Bone marrow (tissue), 2 donors: ENCODE results near the gene VGF.
"Not testable (repeated sequence)": the region's sequence is repeated elsewhere in the genome, so short reads cannot be mapped to it uniquely, and the experiment has no call there.

Experiments used
- DNase-seq, 2 donors: peaks; one replicate each; lab custom pipeline; 2025; lab: John Stamatoyannopoulos, UW

VGF gene

GRCh38 chr7:101134399-101134980 lies 30.9 kb downstream of the VGF start:
- peak in 1 of 2 donors; percentile 30 for DNase-seq

- DNase-seq: no peak
These were observed 31.6 kb downstream of the VGF start for GRCh38 chr7:101133621-101134398.

- not testable (repeated sequence) for DNase-seq
These were observed 32.5 kb downstream of the VGF start for GRCh38 chr7:101132626-101133600.

- DNase-seq: no peak
These were observed 35.7 kb downstream of the VGF start for GRCh38 chr7:101129603-101130117.

- no peak for DNase-seq
These were observed 37.1 kb downstream of the VGF start for GRCh38 chr7:101128040-101128834.

GRCh38 chr7:101127460-101128039 lies 37.8 kb downstream of the VGF start:
- DNase-seq: no peak

GRCh38 chr7:101126651-101127459 lies 38.5 kb downstream of the VGF start, which contains the start of gene SERPINE1:
Gene SERPINE1, plus strand, starts transcription at chr7:101127104. Its CDS starts 1,290 bp downstream, at chr7:101128394.
- DNase-seq: peak; percentile 22 to 90

- DNase-seq: no peak
These were observed 39.2 kb downstream of the VGF start for GRCh38 chr7:101125989-101126650.

GRCh38 chr7:101124376-101125056 lies 40.9 kb downstream of the VGF start:
- peak in 1 of 2 donors; percentile 20 for DNase-seq

GRCh38 chr7:101123703-101124068 lies 41.7 kb downstream of the VGF start:
- DNase-seq: no peak

- no peak for DNase-seq
These were observed 42.3 kb downstream of the VGF start for GRCh38 chr7:101122933-101123702.

GRCh38 chr7:101121991-101122932 lies 43.1 kb downstream of the VGF start:
- no peak for DNase-seq

GRCh38 chr7:101121631-101121990 lies 43.8 kb downstream of the VGF start:
- DNase-seq: not testable (repeated sequence)

- no peak for DNase-seq
These were observed 45.1 kb downstream of the VGF start for GRCh38 chr7:101120315-101120714.

- no peak for DNase-seq
These were observed 45.5 kb downstream of the VGF start for GRCh38 chr7:101119876-101120275.

- DNase-seq: no peak
These were observed 46.5 kb downstream of the VGF start for GRCh38 chr7:101118856-101119255.

- DNase-seq: no peak
These were observed 48.5 kb downstream of the VGF start for GRCh38 chr7:101116898-101117297.
